Choroid plexus epithelial cell (primary cell): ENCODE results near the gene MED10.

Experiments used
- DNase-seq: peaks from one replicate; pipeline ENCODE4 v3.0.0-alpha.2; 2010; ENCODE audit warnings: low read depth
- H3K4me3 ChIP-seq: 2 replicates; pipeline ENCODE4 v1.5.1; 2011; ENCODE audit warnings: low read depth, mild to moderate bottlenecking, control low read depth, low read length, moderate library complexity
- TF ChIP-seq, protein P1 (sequence below): conservative IDR thresholded peaks from 2 replicates; pipeline ENCODE4 v1.5.1; 2011; ENCODE audit warnings: low read depth, mild to moderate bottlenecking, control low read depth, inconsistent platforms, low read length, moderate library complexity

MED10 gene

DNA sequence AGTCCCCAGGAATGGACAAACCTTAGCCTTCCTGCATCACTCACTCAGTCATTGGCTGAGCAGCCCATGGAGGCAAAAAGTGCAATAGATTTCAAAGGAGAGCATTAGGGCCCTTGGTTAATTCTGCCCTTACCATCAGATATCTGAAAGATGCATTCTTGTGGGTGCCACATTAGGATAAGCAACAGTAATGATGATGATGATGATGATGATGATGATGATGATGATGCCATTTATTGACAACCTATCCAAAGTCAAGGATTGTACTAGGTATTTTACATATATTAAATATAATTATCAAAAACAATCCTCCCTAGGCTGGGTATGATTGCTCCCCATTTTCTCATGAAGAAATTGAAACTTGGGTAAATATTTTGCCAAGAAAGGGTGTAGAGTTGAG lies 9.6 kb upstream of the MED10 start:
- TF ChIP-seq, protein P1, sequence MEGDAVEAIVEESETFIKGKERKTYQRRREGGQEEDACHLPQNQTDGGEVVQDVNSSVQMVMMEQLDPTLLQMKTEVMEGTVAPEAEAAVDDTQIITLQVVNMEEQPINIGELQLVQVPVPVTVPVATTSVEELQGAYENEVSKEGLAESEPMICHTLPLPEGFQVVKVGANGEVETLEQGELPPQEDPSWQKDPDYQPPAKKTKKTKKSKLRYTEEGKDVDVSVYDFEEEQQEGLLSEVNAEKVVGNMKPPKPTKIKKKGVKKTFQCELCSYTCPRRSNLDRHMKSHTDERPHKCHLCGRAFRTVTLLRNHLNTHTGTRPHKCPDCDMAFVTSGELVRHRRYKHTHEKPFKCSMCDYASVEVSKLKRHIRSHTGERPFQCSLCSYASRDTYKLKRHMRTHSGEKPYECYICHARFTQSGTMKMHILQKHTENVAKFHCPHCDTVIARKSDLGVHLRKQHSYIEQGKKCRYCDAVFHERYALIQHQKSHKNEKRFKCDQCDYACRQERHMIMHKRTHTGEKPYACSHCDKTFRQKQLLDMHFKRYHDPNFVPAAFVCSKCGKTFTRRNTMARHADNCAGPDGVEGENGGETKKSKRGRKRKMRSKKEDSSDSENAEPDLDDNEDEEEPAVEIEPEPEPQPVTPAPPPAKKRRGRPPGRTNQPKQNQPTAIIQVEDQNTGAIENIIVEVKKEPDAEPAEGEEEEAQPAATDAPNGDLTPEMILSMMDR = no peak

DNA sequence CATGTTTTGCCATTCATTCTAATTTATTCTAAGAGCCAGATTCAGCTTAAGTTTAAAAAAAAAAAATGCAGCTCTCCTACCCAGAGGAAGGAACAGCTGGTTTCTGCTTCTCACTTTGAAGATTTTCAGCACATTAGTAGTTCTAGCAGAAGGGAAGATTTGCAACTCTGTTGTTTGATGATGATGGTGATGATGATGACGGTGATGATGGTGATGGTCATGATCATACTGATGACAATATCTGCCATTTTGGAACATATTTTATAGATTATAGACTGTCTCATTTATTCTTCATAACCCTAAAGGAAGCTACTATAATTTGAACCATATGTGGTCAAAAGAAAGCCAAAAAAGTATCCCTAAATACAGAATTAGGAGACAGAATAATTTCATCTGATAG lies 7.9 kb upstream of the MED10 start:
- TF ChIP-seq, protein P1 = no peak
- no peak for DNase-seq
- no peak overlapping the region for H3K4me3 ChIP-seq

More for the DNA sequence above, 9.6 kb upstream of the MED10 start:
- no peak for DNase-seq
- no peak overlapping the region for H3K4me3 ChIP-seq

DNA sequence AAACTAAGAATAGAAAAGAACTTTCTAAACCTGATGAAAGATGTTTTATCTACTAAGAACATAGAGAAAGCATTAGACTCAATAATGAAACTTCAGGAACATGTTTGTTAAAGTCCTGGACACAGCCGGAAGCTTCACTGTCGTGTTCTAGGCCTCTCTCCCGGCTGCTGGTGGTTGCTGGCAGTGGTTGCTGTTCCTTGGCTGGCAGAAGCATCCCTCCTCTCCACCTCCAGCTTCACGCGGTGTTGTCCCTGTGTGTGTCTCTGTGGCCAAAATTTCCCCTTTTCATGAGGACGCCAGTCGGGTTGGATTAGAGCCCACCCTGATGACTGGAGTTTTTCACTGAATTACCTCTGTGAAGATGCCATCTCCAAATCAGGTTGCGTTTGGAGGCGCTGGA lies 6.5 kb upstream of the MED10 start:
- TF ChIP-seq, protein P1 = no peak
- no peak for DNase-seq
- no peak overlapping the region for H3K4me3 ChIP-seq

DNA sequence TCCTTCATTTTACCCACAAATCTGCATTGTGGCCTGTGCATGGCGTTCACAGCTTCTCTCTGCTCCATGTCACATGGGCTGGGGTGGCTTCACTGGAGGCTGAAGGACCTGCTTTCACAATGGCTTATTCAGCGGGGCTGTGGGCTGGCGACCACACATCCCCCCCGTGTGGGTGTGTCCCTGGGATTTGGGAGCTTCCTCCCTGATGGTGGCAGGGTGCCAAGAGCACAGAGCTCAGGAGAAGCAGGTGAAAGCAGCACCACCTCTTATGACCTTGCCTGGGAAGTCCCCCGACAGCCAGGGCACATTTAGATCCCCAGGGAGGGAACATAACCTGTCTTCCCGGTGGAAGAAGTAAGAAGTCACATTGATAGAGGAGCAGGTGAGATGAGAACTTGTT lies 5.0 kb upstream of the MED10 start:
- no peak overlapping the region for H3K4me3 ChIP-seq
- no peak for DNase-seq
- TF ChIP-seq, protein P1 = no peak

DNA sequence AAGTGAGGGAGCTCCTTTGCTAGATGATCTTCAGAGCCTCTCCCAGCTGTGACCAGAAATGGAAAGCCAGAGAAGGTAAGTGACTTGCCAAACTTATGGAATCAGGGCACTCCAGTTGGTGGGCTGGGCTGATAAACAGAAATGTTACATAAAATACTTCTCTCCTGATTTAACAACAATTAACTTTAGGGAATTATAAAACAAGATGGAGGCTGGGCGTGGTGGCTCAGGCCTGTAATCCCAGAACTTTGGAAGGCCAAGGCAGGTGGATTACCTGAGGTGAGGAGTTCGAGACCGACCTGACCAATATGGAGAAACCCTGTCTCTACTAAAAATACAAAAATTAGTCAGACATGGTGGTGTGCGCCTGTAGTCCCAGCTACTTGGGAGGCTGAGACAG lies 899 bp upstream of the MED10 start:
- TF ChIP-seq, protein P1 = no peak
- no peak for DNase-seq
- H3K4me3 ChIP-seq = no peak overlapping the region

DNA sequence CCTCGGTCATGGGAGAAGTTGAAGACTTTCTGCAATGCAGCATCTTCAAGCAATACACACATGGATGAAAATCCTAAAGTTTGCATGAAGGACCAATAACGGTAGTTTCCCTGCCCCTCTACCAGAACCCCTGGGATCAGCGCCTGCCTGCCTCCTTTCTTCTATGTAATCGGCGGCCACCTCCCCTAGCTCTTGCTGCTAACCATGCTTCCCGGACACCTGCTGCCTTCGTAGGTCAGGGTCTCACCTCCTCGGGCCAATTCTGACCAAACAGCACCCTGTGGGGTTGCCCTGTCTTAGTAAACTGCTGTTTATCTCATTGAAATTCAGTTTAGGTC lies 388 bp upstream of the MED10 start:
- TF ChIP-seq, protein P1 = no peak
- H3K4me3 ChIP-seq = peak overlapping the region; percentile 93
- DNase-seq = no peak

DNA sequence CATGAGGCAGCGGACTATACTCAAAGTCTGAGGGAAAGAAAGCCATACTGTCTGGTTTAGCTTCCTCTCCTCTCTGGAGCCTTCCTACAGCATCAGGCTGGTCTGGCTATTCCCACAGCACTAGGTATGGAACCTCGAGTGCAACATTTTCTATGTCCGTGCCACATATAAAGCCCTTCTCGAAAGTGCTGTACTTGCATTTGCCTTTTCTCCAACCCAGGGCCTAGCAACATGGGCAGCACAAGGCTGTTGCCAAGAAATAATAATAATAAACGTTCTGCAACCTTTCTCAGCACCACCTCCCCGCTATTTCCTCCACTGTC lies 804 bp downstream of the MED10 start:
- peak overlapping the region; percentile 93 for H3K4me3 ChIP-seq
- DNase-seq = peak; percentile 14
- TF ChIP-seq, protein P1 = no peak
